ENCODE measurements around the gene CCSER2. TPM values are rescaled to one million over a fixed set of nuclear protein-coding genes. Genes with fewer than 3 reads are reported as not detected.

The CCSER2 gene
- total RNA-seq, 2 experiments from 2014 or later = 56.9 to 57.5 TPM

DNA sequence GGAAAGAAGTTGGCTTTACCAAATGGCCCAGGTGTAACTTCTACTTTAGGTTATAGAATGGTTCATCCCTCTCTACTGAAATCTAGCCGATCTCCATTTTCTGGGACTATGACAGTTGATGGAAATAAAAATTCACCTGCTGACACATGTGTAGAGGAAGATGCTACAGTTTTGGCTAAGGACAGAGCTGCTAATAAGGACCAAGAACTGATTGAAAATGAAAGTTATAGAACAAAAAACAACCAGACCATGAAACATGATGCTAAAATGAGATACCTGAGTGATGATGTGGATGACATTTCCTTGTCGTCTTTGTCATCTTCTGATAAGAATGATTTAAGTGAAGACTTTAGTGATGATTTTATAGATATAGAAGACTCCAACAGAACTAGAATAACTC lies 43.6 kb downstream of the CCSER2 start:
- peaks cover 52% of the 10 kb centered on the region for H3K4me1 Mint-ChIP-seq (ENCODE audit: low read depth)

GRCh38 chr10:84373000-84373399 lies 44.6 kb downstream of the CCSER2 start:
- TF ChIP-seq, protein P1, sequence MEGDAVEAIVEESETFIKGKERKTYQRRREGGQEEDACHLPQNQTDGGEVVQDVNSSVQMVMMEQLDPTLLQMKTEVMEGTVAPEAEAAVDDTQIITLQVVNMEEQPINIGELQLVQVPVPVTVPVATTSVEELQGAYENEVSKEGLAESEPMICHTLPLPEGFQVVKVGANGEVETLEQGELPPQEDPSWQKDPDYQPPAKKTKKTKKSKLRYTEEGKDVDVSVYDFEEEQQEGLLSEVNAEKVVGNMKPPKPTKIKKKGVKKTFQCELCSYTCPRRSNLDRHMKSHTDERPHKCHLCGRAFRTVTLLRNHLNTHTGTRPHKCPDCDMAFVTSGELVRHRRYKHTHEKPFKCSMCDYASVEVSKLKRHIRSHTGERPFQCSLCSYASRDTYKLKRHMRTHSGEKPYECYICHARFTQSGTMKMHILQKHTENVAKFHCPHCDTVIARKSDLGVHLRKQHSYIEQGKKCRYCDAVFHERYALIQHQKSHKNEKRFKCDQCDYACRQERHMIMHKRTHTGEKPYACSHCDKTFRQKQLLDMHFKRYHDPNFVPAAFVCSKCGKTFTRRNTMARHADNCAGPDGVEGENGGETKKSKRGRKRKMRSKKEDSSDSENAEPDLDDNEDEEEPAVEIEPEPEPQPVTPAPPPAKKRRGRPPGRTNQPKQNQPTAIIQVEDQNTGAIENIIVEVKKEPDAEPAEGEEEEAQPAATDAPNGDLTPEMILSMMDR (IDR thresholded peaks at IDR 0.05) = no peak
- Mint-ChIP-seq H3K9me3 (peaks cover 4% of the 10 kb centered on the region), H3K27me3 (no peaks in the 10 kb centered on the region), H3K4me1 (ENCODE audit: low read depth) (peaks cover 43% of the 10 kb centered on the region), H3K36me3 (ENCODE audit: low read depth) (peaks cover 28% of the 10 kb centered on the region), H3K27ac (no peak overlapping the region), H3K4me3 (no peak overlapping the region)
- intact Hi-C loops (cut with micrococcal nuclease) = no loop called here
- ChIA-PET POLR2A (no interaction called here), CTCF (interaction anchor here (0.6 to 7.1 kb wide), 6 partner anchors 8 to 167 kb away, joined by 3 to 100 read pairs (median 8); partner anchors contain the start of gene CCSER2)
- DNase-seq (no peak), ATAC-seq (no peak)

More for the DNA sequence above, 43.6 kb downstream of the CCSER2 start:
- DNase-seq (no peak), ATAC-seq (peak; percentile 37)
- Mint-ChIP-seq H3K36me3 (ENCODE audit: low read depth) (peaks cover 28% of the 10 kb centered on the region), H3K9me3 (peaks cover 4% of the 10 kb centered on the region), H3K4me3 (no peak overlapping the region), H3K27ac (peak overlapping the region; percentile 61), H3K27me3 (no peaks in the 10 kb centered on the region)
- ChIA-PET POLR2A (no interaction called here), CTCF (interaction anchor here (0.8 to 7.1 kb wide), 11 partner anchors 8 to 169 kb away, joined by 3 to 100 read pairs (median 6); partner anchors contain the start of gene CCSER2)
- intact Hi-C loops (cut with micrococcal nuclease) = no loop called here
- TF ChIP-seq, protein P1 (IDR thresholded peaks at IDR 0.05) = no peak

GRCh38 chr10:84374455-84374854 lies 46.1 kb downstream of the CCSER2 start:
- peaks cover 20% of the 10 kb centered on the region for H3K36me3 Mint-ChIP-seq (ENCODE audit: low read depth)
- intact Hi-C loops (cut with micrococcal nuclease) = loop anchor here (2.0 kb wide), 1 partner anchor 110 kb away; no protein-coding TSS in a partner anchor
- ATAC-seq (no peak), DNase-seq (no peak)
- CTCF ChIA-PET = interaction anchor here (0.9 to 7.1 kb wide), 16 partner anchors 9 to 166 kb away, joined by 3 to 100 read pairs (median 5); no protein-coding TSS in a partner anchor
- TF ChIP-seq, protein P1 (IDR thresholded peaks at IDR 0.05) = no peak
- peaks cover 49% of the 10 kb centered on the region for H3K4me1 Mint-ChIP-seq (ENCODE audit: low read depth)
- H3K27ac Mint-ChIP-seq = no peak overlapping the region
- no peaks in the 10 kb centered on the region for H3K9me3 Mint-ChIP-seq
- no peak overlapping the region for H3K4me3 Mint-ChIP-seq
- POLR2A ChIA-PET = interaction anchor here (1.0 kb wide), 1 partner anchor 163 kb away, joined by 3 read pairs; no protein-coding TSS in a partner anchor
- H3K27me3 Mint-ChIP-seq = no peaks in the 10 kb centered on the region

- ChIA-PET POLR2A (interaction anchor here (1.0 kb wide), 1 partner anchor 162 kb away, joined by 3 read pairs; no protein-coding TSS in a partner anchor), CTCF (interaction anchor here (0.6 to 7.1 kb wide), 22 partner anchors 9 to 172 kb away, joined by 3 to 100 read pairs (median 5); no protein-coding TSS in a partner anchor)
- Mint-ChIP-seq H3K36me3 (ENCODE audit: low read depth) (peaks cover 20% of the 10 kb centered on the region), H3K27me3 (no peaks in the 10 kb centered on the region), H3K27ac (no peak overlapping the region), H3K4me3 (no peak overlapping the region), H3K9me3 (no peaks in the 10 kb centered on the region), H3K4me1 (ENCODE audit: low read depth) (peaks cover 43% of the 10 kb centered on the region)
- DNase-seq (peak; percentile 61), ATAC-seq (peak; percentile 62)
- intact Hi-C loops (cut with micrococcal nuclease) = loop anchor here (1.0 to 2.0 kb wide), 2 partner anchors 110 to 162 kb away; no protein-coding TSS in a partner anchor
- TF ChIP-seq, protein P1 (IDR thresholded peaks at IDR 0.05) = peak; percentile 85
Observed at GRCh38 chr10:84375011-84375410, 46.6 kb downstream of the CCSER2 start.

DNA sequence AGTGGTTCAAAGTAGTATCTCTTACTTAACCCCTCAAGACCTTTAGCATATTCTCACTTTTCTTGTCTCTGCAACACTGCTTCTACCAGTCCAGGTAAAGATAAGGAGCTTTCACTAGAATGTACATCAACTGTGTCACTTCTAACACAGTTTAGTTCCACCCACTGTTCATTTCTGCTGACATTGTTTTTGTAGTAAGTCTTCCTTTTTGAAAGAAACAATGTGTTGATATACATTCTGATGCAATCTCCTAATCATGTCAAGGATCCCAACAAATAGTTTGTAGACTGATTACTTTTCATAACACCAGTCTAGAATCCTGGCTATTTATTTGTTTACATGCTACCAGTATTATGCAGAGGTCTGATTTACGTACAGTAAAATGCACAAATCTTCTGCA lies 47.5 kb downstream of the CCSER2 start:
- intact Hi-C loops (cut with micrococcal nuclease) = loop anchor here (1.0 to 2.0 kb wide), 2 partner anchors 111 to 161 kb away; no protein-coding TSS in a partner anchor
- no peak for DNase-seq
- ATAC-seq = no peak
- POLR2A ChIA-PET = no interaction called here
- no peaks in the 10 kb centered on the region for H3K27me3 Mint-ChIP-seq
- peaks cover 41% of the 10 kb centered on the region for H3K4me1 Mint-ChIP-seq (ENCODE audit: low read depth)
- H3K27ac Mint-ChIP-seq = peak overlapping the region; percentile 34
- H3K9me3 Mint-ChIP-seq = no peaks in the 10 kb centered on the region
- TF ChIP-seq, protein P1 (IDR thresholded peaks at IDR 0.05) = no peak
- CTCF ChIA-PET = interaction anchor here (0.7 to 7.1 kb wide), 12 partner anchors 9 to 171 kb away, joined by 3 to 100 read pairs (median 7); no protein-coding TSS in a partner anchor
- no peak overlapping the region for H3K4me3 Mint-ChIP-seq
- peaks cover 25% of the 10 kb centered on the region for H3K36me3 Mint-ChIP-seq (ENCODE audit: low read depth)

Data from activated CD8-positive, alpha-beta T cell treated with anti-CD3 and anti-CD28 coated beads for 36 hours (primary cell).